Measurements from ENCODE around the gene H1-8.

Gene H1-8

DNA sequence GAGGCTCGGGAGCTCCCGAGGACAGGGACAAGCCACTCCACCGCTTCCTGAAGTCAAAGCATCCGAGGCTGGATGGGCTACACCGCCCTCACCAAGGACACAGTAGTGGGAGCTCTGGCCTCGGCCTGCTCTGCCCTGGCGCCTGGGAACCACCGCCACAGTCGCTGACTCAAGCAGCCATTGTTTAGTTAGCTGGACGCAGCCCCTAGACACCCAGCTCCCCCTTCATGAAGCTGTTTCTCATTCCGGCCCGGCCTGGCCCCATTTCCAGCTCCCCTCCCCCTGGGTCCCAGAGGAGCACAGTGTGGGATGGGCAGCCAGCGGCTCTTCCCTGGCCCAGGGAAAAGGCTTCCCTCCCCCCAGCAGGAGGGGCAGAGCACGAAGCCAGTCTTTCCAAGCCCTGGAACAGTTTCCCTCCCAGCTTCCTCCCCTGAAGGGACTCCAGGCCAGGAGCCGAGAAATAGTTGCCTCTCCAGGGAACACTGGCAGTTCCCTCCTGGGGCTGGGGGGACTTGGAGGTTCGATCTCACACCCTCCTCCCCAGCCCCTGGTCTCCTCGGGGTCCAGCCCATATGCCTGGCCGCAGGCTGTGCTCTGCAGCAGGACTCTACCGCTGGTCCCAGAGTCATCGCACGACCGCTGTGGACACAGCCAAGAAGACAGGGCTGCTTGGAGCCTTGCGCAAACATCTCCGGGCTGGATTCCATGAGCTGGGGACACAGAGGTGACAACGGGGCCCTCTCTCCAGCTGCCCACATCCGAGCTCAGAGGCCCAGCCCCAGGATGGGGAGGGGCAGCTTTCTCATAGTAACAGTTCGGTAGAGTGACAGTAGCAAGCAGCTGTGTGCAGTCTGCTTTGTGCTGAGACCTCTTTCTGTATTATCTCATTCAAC lies 53.5 kb downstream of the H1-8 start:
- no peak for DNase-seq

DNA sequence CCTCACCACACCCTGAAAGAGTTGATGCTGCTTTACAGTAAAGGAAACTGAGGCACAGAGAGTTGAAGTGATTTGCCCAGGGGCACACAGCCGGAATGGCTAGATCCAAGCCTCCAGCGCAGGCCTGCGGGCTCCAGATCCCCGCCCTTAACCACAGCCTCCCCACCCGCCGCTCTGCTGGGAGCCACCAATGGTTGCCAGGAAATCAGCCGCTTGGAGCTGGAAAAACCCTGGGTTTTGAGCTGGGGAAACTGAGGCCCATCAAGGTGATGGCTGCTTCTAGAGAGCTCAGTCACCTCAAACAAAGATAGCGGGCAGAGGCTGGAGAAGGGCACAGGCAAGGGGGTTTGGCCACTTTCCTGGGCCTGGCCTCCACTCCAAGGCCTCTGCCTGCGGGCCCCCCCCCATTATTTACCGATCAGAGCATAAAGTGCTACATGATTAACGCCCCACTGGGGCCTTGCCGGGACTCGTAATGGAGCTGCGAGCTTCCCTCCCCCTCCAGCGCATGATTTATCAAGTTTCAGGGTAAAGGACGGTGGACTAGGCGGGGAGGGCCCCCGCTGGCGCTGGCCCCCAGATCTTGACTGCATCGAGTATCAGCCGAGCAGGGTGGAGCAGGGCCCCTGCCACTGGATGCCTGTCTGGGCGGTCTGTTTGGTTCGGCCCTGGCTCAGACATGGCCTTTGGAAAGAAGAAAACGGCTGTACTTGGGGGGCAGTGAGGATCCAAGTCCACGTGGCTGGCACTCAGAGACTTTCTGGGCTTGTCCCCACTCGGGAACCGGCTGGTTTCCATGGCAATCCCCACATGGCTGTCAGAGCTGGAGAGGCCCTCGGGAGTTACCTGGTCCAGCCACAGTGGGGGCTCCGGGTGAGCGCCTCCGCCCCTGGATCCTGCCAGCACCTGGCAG lies 54.4 kb downstream of the H1-8 start:
- DNase-seq, result no peak

DNA sequence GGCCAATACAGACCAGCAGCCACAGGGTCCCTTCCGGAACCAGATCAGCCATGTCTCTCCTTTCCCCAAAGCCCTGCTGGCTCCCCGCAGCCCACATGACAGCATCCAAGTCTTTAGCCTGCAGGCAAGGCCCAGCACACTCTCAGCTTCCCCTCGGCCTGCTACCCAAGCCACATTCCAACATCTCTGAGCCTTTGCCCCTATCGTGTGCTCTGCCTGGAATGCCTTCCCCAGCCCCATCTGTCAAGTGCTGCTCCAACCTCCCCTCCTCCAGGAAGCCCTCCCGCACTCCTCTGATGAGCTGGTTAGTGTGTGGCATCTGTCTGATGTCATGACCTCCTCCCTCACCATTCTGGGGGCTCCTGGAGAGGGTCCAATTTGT lies 55.0 kb downstream of the H1-8 start:
- DNase-seq, result no peak

DNA sequence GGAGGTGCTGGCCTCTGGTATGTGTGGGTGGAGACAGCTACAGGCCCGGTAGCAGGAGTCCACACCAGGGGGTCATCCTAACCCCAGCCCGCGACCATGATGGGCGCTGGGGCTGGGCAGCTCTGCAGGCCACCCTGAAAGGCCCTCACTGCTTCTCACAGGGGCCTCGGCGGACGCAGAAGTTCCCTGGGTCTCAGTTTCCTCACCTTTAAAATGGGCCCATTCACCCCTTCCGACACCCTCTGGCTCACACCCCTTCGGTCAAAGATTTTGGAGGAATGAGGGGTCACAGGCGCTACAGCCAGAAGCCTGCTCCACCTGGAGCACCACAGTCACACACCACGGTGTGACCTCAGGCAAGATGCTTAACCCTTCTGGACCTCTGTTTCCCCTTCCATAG lies 55.5 kb downstream of the H1-8 start:
- DNase-seq, result no peak

DNA sequence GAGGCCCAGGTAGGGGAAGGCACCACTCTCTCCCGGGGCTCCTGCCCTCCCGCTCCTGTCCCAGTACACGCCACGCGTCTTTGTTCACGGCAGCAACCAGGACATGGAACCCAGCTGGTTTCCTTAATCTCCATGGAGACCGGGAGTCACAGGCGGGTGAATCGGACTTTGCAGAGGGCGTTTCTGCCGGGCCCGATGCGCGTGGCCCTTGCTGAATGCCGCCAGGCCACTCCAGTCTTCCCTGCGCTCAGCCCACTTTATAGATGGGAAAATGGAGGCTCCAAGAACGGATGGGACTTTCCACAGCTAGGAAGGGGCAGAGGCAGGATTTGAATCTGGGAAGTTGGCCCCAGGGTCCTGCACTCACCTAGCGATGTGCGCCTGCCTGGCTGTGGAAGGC lies 56.1 kb downstream of the H1-8 start:
- no peak for DNase-seq

DNA sequence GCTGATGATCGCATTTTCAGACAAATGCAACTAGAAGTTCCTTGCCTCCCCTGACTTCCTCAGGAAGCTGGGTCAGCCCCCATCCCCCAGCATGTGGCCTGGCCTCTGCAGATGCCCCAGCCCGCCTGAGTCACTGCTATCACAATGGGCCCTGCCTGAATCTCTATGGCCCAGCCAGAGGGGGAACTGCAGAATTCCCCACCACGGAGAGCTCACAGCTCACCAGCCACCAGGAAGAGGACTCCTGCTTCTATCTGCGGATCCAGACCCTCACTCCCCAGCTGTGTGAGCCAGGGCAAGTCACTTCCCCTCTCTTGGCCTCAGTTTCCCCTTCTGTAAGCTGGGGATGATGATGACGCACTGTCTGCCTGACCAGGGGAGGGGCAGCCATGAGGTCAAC lies 56.6 kb downstream of the H1-8 start:
- no peak for DNase-seq

DNA sequence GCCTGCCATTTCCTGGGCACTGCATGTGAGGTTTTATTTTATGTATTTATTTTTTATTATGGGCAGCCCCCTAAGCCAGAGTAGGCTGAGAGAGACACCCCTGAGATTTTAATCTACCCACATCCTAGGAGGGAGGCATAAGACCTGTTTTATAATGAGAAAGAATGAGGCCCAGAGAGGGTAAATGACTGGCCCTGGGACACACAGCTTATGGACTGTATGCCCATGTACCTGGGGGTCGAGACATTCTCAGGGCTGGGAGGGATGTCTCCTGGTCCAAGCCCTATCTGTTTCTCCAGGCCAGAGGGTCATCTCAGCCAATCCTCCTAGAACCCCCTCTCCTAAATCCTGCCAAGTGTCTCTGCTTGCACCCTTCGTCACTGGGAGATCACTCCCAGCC lies 57.4 kb downstream of the H1-8 start:
- no peak for DNase-seq

Data from CD4-positive, alpha-beta T cell treated with Interleukin-17A for 1 hour (primary cell).